Fibroblast of lung (primary cell): ENCODE data around the gene CARMIL1.

Source experiments
- EZH2 ChIP-seq: IDR thresholded peaks from 2 replicates; pipeline ENCODE4 v1.5.1; 2012; ENCODE audit warnings: low read length, control low read depth, mild to moderate bottlenecking; ENCODE audit errors: missing control alignments
- TF ChIP-seq, protein P1 (sequence below), 2 donors: IDR thresholded peaks in 1 of 2; conservative IDR thresholded peaks in 1 of 2; 1 replicate in 1 of 2; 2 replicates in 1 of 2; pipeline ENCODE4 v1.5.1; 2011 to 2012; ENCODE audit warnings: low read length in 2 of 2, control low read depth in 1 of 2, inconsistent platforms in 1 of 2, low read depth in 1 of 2, mild to moderate bottlenecking in 1 of 2

GRCh38 chr6:25446830-25447569, 167.8 kb downstream of the CARMIL1 start:
- TF ChIP-seq, protein P1, sequence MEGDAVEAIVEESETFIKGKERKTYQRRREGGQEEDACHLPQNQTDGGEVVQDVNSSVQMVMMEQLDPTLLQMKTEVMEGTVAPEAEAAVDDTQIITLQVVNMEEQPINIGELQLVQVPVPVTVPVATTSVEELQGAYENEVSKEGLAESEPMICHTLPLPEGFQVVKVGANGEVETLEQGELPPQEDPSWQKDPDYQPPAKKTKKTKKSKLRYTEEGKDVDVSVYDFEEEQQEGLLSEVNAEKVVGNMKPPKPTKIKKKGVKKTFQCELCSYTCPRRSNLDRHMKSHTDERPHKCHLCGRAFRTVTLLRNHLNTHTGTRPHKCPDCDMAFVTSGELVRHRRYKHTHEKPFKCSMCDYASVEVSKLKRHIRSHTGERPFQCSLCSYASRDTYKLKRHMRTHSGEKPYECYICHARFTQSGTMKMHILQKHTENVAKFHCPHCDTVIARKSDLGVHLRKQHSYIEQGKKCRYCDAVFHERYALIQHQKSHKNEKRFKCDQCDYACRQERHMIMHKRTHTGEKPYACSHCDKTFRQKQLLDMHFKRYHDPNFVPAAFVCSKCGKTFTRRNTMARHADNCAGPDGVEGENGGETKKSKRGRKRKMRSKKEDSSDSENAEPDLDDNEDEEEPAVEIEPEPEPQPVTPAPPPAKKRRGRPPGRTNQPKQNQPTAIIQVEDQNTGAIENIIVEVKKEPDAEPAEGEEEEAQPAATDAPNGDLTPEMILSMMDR (conservative IDR thresholded peaks at IDR 0.05 in 1 of 2, IDR thresholded peaks at IDR 0.05 in 1 of 2; ENCODE audit: low read depth in 1 of 2, low read length in 2 of 2): no peak
- TF ChIP-seq EZH2: no peak
